ENCODE data around the gene AUTS2. TPM values are rescaled to one million over a fixed set of nuclear protein-coding genes. Genes with fewer than 3 reads are reported as not detected.

Gene AUTS2
- polyA plus RNA-seq, 1 donor from 2014 or later: 97.3 TPM

DNA sequence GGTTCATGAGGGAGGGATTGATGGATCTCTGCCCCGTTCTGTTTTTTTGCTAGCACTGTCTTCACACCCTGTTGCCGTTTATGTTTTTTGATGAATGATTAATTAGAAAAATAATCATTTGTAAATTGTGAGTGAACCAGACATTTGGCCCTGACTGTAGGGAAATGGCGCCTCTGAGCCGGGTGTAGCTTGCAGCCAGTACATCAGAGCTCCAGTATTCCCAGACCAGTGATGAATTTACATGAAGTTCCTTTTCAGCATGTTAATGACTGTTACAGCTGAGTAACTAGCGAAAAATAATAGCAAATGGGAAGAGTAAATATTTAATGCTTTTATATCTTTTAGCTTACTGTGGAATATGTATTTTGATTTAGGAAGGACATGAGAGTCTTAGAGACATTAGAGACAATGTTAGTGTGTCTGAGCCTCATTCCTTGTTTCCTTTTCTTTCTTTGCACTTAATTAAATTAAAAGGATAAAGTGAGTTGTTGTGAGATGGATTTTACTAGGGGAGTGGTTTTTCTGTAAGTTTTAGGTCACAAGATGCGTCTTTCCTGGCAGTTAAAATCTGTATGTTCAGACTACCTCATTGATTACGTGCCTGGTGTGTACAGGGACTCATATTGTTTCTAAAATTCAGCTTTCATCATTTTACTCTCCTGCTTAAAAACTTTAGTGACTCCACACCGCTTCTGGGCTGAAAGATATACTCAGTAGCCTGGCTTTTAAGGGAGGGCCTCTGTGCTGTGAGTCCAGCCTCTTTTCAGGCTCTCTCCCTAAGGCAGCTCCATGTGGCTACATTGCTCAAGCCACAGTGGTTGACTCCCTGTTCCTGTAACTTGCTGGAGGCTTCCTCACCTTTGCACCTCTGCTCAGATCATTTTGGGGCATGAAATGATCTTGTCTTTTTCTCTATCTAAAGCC lies 86.4 kb downstream of the AUTS2 start:
- Histone ChIP-seq H3K4me3 (ENCODE audit: low read length) (no peak overlapping the region), H3K9me2 (ENCODE audit: insufficient read depth, low read length) (no peaks in the 10 kb centered on the region), H3K4me2 (ENCODE audit: low read length) (no peak overlapping the region), H3K36me3 (ENCODE audit: insufficient read depth, low read length) (no peaks in the 10 kb centered on the region), H4K20me1 (ENCODE audit: insufficient read depth) (no peaks in the 10 kb centered on the region), H3K27ac (ENCODE audit: low read length) (no peak overlapping the region), H3K9me3 (ENCODE audit: low read length) (no peaks in the 10 kb centered on the region), H3K27me3 (ENCODE audit: insufficient read depth, low read depth, low read length) (no peaks in the 10 kb centered on the region), H3F3A (ENCODE audit: insufficient read depth, low read length, poor library complexity, severe bottlenecking) (peaks cover 13% of the 10 kb centered on the region), H3K79me2 (replicated peaks; ENCODE audit: insufficient read depth, low read length) (peaks cover 77% of the 10 kb centered on the region), H2AFZ (ENCODE audit: low read depth, low read length) (no peak overlapping the region), H3K9ac (ENCODE audit: low read length) (no peak overlapping the region)
- no peak for TF ChIP-seq CTCF (IDR thresholded peaks at IDR 0.05; ENCODE audit: poor library complexity, severe bottlenecking)
- TF ChIP-seq SMC3 (conservative IDR thresholded peaks at IDR 0.05; ENCODE audit: poor library complexity): no peak

- Histone ChIP-seq H3F3A (ENCODE audit: insufficient read depth, low read length, poor library complexity, severe bottlenecking) (peaks cover 13% of the 10 kb centered on the region), H2AFZ (ENCODE audit: low read depth, low read length) (no peak overlapping the region), H4K20me1 (ENCODE audit: insufficient read depth) (no peaks in the 10 kb centered on the region), H3K9me2 (ENCODE audit: insufficient read depth, low read length) (no peaks in the 10 kb centered on the region), H3K4me3 (ENCODE audit: low read length) (no peak overlapping the region), H3K9ac (ENCODE audit: low read length) (no peak overlapping the region), H3K36me3 (ENCODE audit: insufficient read depth, low read length) (no peaks in the 10 kb centered on the region), H3K9me3 (ENCODE audit: low read length) (no peaks in the 10 kb centered on the region), H3K27me3 (ENCODE audit: insufficient read depth, low read depth, low read length) (no peaks in the 10 kb centered on the region), H3K27ac (ENCODE audit: low read length) (no peak overlapping the region), H3K4me2 (ENCODE audit: low read length) (no peak overlapping the region), H3K79me2 (replicated peaks; ENCODE audit: insufficient read depth, low read length) (peaks cover 76% of the 10 kb centered on the region)
- TF ChIP-seq POLR2AphosphoS5 (IDR thresholded peaks at IDR 0.05) (no peak), CTCF (IDR thresholded peaks at IDR 0.05; ENCODE audit: poor library complexity, severe bottlenecking) (no peak), TAF1 (IDR thresholded peaks at IDR 0.05; ENCODE audit: low read depth) (no peak), SMC3 (conservative IDR thresholded peaks at IDR 0.05; ENCODE audit: poor library complexity) (no peak), RAD21 (conservative IDR thresholded peaks at IDR 0.05) (no peak)
Measured at GRCh38 chr7:69685293-69685631, 87.0 kb downstream of the AUTS2 start.

DNA sequence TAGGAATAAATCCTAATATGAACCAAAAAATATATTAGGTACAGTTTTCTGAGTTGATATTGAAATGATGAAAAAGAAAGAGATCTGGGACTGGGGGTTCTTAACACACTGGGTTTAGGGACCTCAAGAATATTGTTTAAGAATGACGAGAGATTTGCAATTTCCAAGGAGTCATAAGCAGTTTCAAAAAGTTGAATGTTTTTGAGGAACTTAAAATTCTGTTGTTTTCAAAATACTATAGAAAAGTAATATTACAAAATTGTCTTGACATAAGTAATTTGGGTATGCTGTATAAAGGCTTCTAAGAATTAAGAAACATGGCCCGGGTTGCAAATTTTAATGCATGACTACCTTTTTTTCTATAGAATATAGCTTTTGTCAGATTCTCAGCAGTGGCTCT lies 88.1 kb downstream of the AUTS2 start:
- TF ChIP-seq SMC3 (conservative IDR thresholded peaks at IDR 0.05; ENCODE audit: poor library complexity): no peak
- H3K27ac ChIP-seq (ENCODE audit: low read length): no peak overlapping the region
- H3K79me2 ChIP-seq (replicated peaks; ENCODE audit: insufficient read depth, low read length): peaks cover 70% of the 10 kb centered on the region
- no peak overlapping the region for H3K9ac ChIP-seq (ENCODE audit: low read length)
- H3F3A ChIP-seq (ENCODE audit: insufficient read depth, low read length, poor library complexity, severe bottlenecking): peaks cover 13% of the 10 kb centered on the region
- H4K20me1 ChIP-seq (ENCODE audit: insufficient read depth): no peaks in the 10 kb centered on the region
- no peak overlapping the region for H3K4me2 ChIP-seq (ENCODE audit: low read length)
- no peaks in the 10 kb centered on the region for H3K9me2 ChIP-seq (ENCODE audit: insufficient read depth, low read length)
- no peaks in the 10 kb centered on the region for H3K9me3 ChIP-seq (ENCODE audit: low read length)
- H3K4me3 ChIP-seq (ENCODE audit: low read length): no peak overlapping the region
- no peak overlapping the region for H2AFZ ChIP-seq (ENCODE audit: low read depth, low read length)
- H3K27me3 ChIP-seq (ENCODE audit: insufficient read depth, low read depth, low read length): no peaks in the 10 kb centered on the region
- H3K36me3 ChIP-seq (ENCODE audit: insufficient read depth, low read length): no peaks in the 10 kb centered on the region
